ENCODE measurements around the gene ZBTB47. TPM values are rescaled to one million over a fixed set of nuclear protein-coding genes. Genes with fewer than 3 reads are reported as not detected.
A peak's percentile ranks its signal among the peaks of the same experiment; 100 is the strongest.

Gene ZBTB47
- total RNA-seq, 1 donor from 2014 or later = 26.7 TPM

GRCh38 chr3:42698911-42699230 is 45.4 kb downstream of the ZBTB47 start:
- no peak for TF ChIP-seq CTCF (IDR thresholded peaks at IDR 0.05)
- no peaks in the 10 kb centered on the region for H3K4me1 Mint-ChIP-seq (ENCODE audit: unreplicated experiment)
- no peaks in the 10 kb centered on the region for H3K9me3 Mint-ChIP-seq (ENCODE audit: unreplicated experiment)
- no peak overlapping the region for H3K27ac Mint-ChIP-seq (ENCODE audit: unreplicated experiment)
- no peaks in the 10 kb centered on the region for H3K36me3 Mint-ChIP-seq (ENCODE audit: unreplicated experiment)
- H3K27me3 Mint-ChIP-seq (ENCODE audit: unreplicated experiment) = no peaks in the 10 kb centered on the region
- peak; percentile 77 for DNase-seq (ENCODE audit: extremely low spot score, unreplicated experiment)
- H3K4me3 Mint-ChIP-seq (ENCODE audit: unreplicated experiment) = no peak overlapping the region

GRCh38 chr3:42699511-42699971 is 46.0 kb downstream of the ZBTB47 start:
- no peak for TF ChIP-seq CTCF (IDR thresholded peaks at IDR 0.05)
- no peaks in the 10 kb centered on the region for H3K4me1 Mint-ChIP-seq (ENCODE audit: unreplicated experiment)
- H3K4me3 Mint-ChIP-seq (ENCODE audit: unreplicated experiment) = no peak overlapping the region
- no peak overlapping the region for H3K27ac Mint-ChIP-seq (ENCODE audit: unreplicated experiment)
- H3K27me3 Mint-ChIP-seq (ENCODE audit: unreplicated experiment) = no peaks in the 10 kb centered on the region
- H3K36me3 Mint-ChIP-seq (ENCODE audit: unreplicated experiment) = no peaks in the 10 kb centered on the region
- peak; percentile 71 for DNase-seq (ENCODE audit: extremely low spot score, unreplicated experiment)
- no peaks in the 10 kb centered on the region for H3K9me3 Mint-ChIP-seq (ENCODE audit: unreplicated experiment)

- DNase-seq (ENCODE audit: extremely low spot score, unreplicated experiment) = peak; percentile 76
- H3K4me1 Mint-ChIP-seq (ENCODE audit: unreplicated experiment) = no peaks in the 10 kb centered on the region
- H3K36me3 Mint-ChIP-seq (ENCODE audit: unreplicated experiment) = no peaks in the 10 kb centered on the region
- H3K27ac Mint-ChIP-seq (ENCODE audit: unreplicated experiment) = no peak overlapping the region
- no peak for TF ChIP-seq CTCF (IDR thresholded peaks at IDR 0.05)
- no peak overlapping the region for H3K4me3 Mint-ChIP-seq (ENCODE audit: unreplicated experiment)
- no peaks in the 10 kb centered on the region for H3K9me3 Mint-ChIP-seq (ENCODE audit: unreplicated experiment)
- H3K27me3 Mint-ChIP-seq (ENCODE audit: unreplicated experiment) = no peaks in the 10 kb centered on the region
Measured at GRCh38 chr3:42700366-42701288, 47.1 kb downstream of the ZBTB47 start.

- no peak overlapping the region for H3K4me3 Mint-ChIP-seq (ENCODE audit: unreplicated experiment)
- no peak overlapping the region for H3K27ac Mint-ChIP-seq (ENCODE audit: unreplicated experiment)
- no peaks in the 10 kb centered on the region for H3K9me3 Mint-ChIP-seq (ENCODE audit: unreplicated experiment)
- peak; percentile 85 for DNase-seq (ENCODE audit: extremely low spot score, unreplicated experiment)
- H3K4me1 Mint-ChIP-seq (ENCODE audit: unreplicated experiment) = no peaks in the 10 kb centered on the region
- peaks cover 4% of the 10 kb centered on the region for H3K27me3 Mint-ChIP-seq (ENCODE audit: unreplicated experiment)
- H3K36me3 Mint-ChIP-seq (ENCODE audit: unreplicated experiment) = no peaks in the 10 kb centered on the region
- TF ChIP-seq CTCF (IDR thresholded peaks at IDR 0.05) = no peak
Measured at GRCh38 chr3:42701371-42702065, 48.0 kb downstream of the ZBTB47 start.

Measured in osteocyte (in vitro differentiated cells).